Panc1 (cell line): Measurements from ENCODE around the gene CLEC4F. TPM values are rescaled to one million over a fixed set of nuclear protein-coding genes. Genes with fewer than 3 reads are reported as not detected.

Experiments used
- total RNA-seq: library from RNA; stranded (reverse); gene quantifications from one replicate; pipeline ENCODE4 v1.2.1, GENCODE V29; 2021; ENCODE audit not compliant: unreplicated experiment

CLEC4F gene
- total RNA-seq, 1 experiment from 2014 or later = not detected

Other genes with a start within 250 kb of the CLEC4F start
- 0.26 TPM for gene ADD2, start 52.4 kb downstream of the CLEC4F start, total RNA-seq
- not detected for gene FIGLA, start 30.0 kb downstream of the CLEC4F start, total RNA-seq
- gene CD207, start 15.2 kb upstream of the CLEC4F start, total RNA-seq = not detected
- gene VAX2, start 80.0 kb upstream of the CLEC4F start, total RNA-seq = 1.0 TPM
- 0.18 TPM for gene ATP6V1B1, start 115.3 kb upstream of the CLEC4F start, total RNA-seq
- not detected for gene ANKRD53, start 158.0 kb upstream of the CLEC4F start, total RNA-seq
- gene TEX261, start 174.3 kb upstream of the CLEC4F start, total RNA-seq = 64.9 TPM
- 80.2 TPM for gene NAGK, start 248.0 kb upstream of the CLEC4F start, total RNA-seq